Suprapubic skin (tissue), 4 donors: ENCODE results near the gene UBN1.

Experiments
- POLR2A ChIP-seq, 2 donors: fragments of 450-650 bp; IDR thresholded peaks; one replicate each; pipeline ENCODE4 v1.6.1; 2017; ENCODE audit warnings: antibody characterized with exemption in 2 of 2, mild to moderate bottlenecking in 2 of 2, moderate library complexity in 2 of 2
- POLR2AphosphoS5 ChIP-seq, 3 donors: sonication (generic); formaldehyde crosslinking; IDR thresholded peaks; one replicate each; pipeline ENCODE4 v1.6.1; 2017; ENCODE audit warnings: antibody characterized with exemption in 3 of 3
- TF ChIP-seq, protein P1 (sequence below), 2 donors: fragments of 200-600 bp in 1 of 2; fragments of 450-650 bp in 1 of 2; sonication (generic) in 1 of 2; IDR thresholded peaks; one replicate each; pipeline ENCODE4 v1.5.1; 2016 to 2019; ENCODE audit warnings: antibody characterized with exemption in 2 of 2, mild to moderate bottlenecking in 1 of 2, moderate library complexity in 1 of 2

DNA sequence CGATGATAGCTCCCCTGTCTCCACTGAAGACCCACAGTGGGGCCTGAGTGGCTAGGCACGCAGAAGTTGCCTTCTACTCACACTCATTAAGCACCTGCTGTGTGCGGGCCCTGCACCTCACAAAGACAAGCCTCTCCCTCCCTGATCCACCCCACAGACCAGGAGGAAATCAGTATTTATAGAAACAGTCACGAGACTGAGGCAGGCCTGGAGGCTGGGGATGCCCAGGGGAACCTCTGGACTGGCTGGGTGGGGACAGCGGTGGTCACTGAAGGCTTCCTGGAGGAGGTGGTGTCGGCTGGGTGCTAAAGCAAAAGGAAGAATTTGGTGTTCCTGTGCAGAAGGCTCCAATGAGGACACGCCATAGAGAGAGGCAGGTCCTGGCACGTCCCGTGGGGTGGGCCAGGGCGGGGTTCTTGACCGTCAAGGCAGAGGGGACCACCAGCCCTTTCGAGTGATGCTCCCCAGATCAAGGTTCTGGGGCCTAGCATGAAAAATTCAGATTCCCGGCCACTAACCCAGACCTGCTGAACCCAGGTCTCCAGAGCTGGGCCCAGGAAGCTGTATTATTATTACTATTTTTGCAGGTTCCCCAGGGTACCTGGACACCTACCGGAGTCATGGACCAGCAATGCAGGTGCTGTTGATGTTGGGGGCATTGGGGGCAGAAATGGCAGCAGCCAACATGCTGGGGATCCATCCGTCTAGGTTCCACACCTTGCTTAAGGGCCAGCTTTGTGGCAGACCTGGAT lies 66.7 kb downstream of the UBN1 start:
- no peak for TF ChIP-seq POLR2AphosphoS5 (IDR thresholded peaks at IDR 0.05)
- TF ChIP-seq, protein P1, sequence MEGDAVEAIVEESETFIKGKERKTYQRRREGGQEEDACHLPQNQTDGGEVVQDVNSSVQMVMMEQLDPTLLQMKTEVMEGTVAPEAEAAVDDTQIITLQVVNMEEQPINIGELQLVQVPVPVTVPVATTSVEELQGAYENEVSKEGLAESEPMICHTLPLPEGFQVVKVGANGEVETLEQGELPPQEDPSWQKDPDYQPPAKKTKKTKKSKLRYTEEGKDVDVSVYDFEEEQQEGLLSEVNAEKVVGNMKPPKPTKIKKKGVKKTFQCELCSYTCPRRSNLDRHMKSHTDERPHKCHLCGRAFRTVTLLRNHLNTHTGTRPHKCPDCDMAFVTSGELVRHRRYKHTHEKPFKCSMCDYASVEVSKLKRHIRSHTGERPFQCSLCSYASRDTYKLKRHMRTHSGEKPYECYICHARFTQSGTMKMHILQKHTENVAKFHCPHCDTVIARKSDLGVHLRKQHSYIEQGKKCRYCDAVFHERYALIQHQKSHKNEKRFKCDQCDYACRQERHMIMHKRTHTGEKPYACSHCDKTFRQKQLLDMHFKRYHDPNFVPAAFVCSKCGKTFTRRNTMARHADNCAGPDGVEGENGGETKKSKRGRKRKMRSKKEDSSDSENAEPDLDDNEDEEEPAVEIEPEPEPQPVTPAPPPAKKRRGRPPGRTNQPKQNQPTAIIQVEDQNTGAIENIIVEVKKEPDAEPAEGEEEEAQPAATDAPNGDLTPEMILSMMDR (IDR thresholded peaks at IDR 0.05), result no peak
- no peak for TF ChIP-seq POLR2A (IDR thresholded peaks at IDR 0.05)
